Fibroblast of skin of right biceps (primary cell): ENCODE measurements around the gene CAMK1G.

ENCODE experiments used
- DNase-seq: peaks from one replicate; pipeline ENCODE4 v3.0.0-alpha.2; 2013

The CAMK1G gene

GRCh38 chr1:209620487-209620884 is 37.0 kb downstream of the CAMK1G start:
- DNase-seq: peak; percentile 23

- no peak for DNase-seq
These were observed 37.8 kb downstream of the CAMK1G start for GRCh38 chr1:209621286-209621685.

GRCh38 chr1:209621741-209622655 is 38.5 kb downstream of the CAMK1G start:
- DNase-seq: no peak

- no peak for DNase-seq
These were observed 39.6 kb downstream of the CAMK1G start for GRCh38 chr1:209622841-209623829.

GRCh38 chr1:209624558-209625549 is 41.3 kb downstream of the CAMK1G start:
- DNase-seq: peak; percentile 14

- DNase-seq: no peak
These were observed 42.3 kb downstream of the CAMK1G start for GRCh38 chr1:209625791-209626285.

- no peak for DNase-seq
These were observed 43.0 kb downstream of the CAMK1G start for GRCh38 chr1:209626346-209627026.

- no peak for DNase-seq
These were observed 43.7 kb downstream of the CAMK1G start for GRCh38 chr1:209627027-209627731.

- peak; percentile 71 for DNase-seq
These were observed 44.2 kb downstream of the CAMK1G start for GRCh38 chr1:209627732-209628196.

- DNase-seq: no peak
These were observed 45.2 kb downstream of the CAMK1G start for GRCh38 chr1:209628618-209629299.

GRCh38 chr1:209629621-209630382 is 46.3 kb downstream of the CAMK1G start:
- DNase-seq: no peak

- no peak for DNase-seq
These were observed 47.1 kb downstream of the CAMK1G start for GRCh38 chr1:209630383-209631225.

GRCh38 chr1:209633335-209633997 is 50.0 kb downstream of the CAMK1G start:
- peak; percentile 83 for DNase-seq

- DNase-seq: peak; percentile 42
These were observed 50.7 kb downstream of the CAMK1G start for GRCh38 chr1:209634005-209634737.

- DNase-seq: no peak
These were observed 52.3 kb downstream of the CAMK1G start for GRCh38 chr1:209635850-209636249.

- no peak for DNase-seq
These were observed 58.3 kb downstream of the CAMK1G start for GRCh38 chr1:209641832-209642172.

GRCh38 chr1:209642816-209643215 is 59.3 kb downstream of the CAMK1G start:
- DNase-seq: no peak
